CD8-positive, alpha-beta memory T cell (primary cell): Measurements from ENCODE around the gene GSPT1. TPM values are rescaled to one million over a fixed set of nuclear protein-coding genes. Genes with fewer than 3 reads are reported as not detected.
A peak's percentile ranks its signal among the peaks of the same experiment; 100 is the strongest.
"Not testable (repeated sequence)": the region's sequence is repeated elsewhere in the genome, so short reads cannot be mapped to it uniquely, and the experiment has no call there.

Experiments
- CTCF ChIA-PET: fragments of 350-600 bp; sonication (Branson Sonifier 250); formaldehyde crosslinking; loops from one replicate; lab custom pipeline; 2021; ENCODE audit warnings: antibody characterized with exemption; lab: Charles Lee
- POLR2A ChIA-PET: fragments of 350-600 bp; sonication (Branson Sonifier 250); formaldehyde crosslinking; loops from one replicate; lab custom pipeline; 2021; ENCODE audit warnings: antibody characterized with exemption; lab: Charles Lee
- DNase-seq, 5 donors: peaks; one replicate each; pipeline versions ENCODE4 v3.0.0 to v3.0.0-alpha.2; 2020 to 2022; ENCODE audit warnings: mixed read lengths in 1 of 5
- H3K27ac ChIP-seq: one replicate; pipeline ENCODE4 v1.7.0; 2013; ENCODE audit warnings: low read depth, mild to moderate bottlenecking, low read length, moderate library complexity
- H3K27me3 ChIP-seq: 2 replicates; pipeline ENCODE4 v1.7.0; 2013; ENCODE audit warnings: low read length, mild to moderate bottlenecking; ENCODE audit not compliant: insufficient read depth, poor library complexity, severe bottlenecking
- H3K36me3 ChIP-seq: 2 replicates; pipeline ENCODE4 v1.7.0; 2013; ENCODE audit warnings: mild to moderate bottlenecking, low read length, moderate library complexity; ENCODE audit not compliant: insufficient read depth
- H3K4me1 ChIP-seq: 2 replicates; pipeline ENCODE4 v1.7.0; 2013; ENCODE audit warnings: mild to moderate bottlenecking, low read length, moderate library complexity; ENCODE audit not compliant: insufficient read depth
- H3K4me3 ChIP-seq: 2 replicates; pipeline ENCODE4 v1.7.0; 2013; ENCODE audit warnings: mild to moderate bottlenecking, low read length
- H3K9me3 ChIP-seq: 2 replicates; pipeline ENCODE4 v1.7.0; 2013; ENCODE audit warnings: mild to moderate bottlenecking, low read length
- H3K27ac Mint-ChIP-seq, 8 donors: one replicate each; pipeline ENCODE4 v1.8.0; 2020 to 2021; ENCODE audit warnings: mixed read lengths in 8 of 8, mild to moderate bottlenecking in 6 of 8, inconsistent platforms in 3 of 8, moderate library complexity in 3 of 8
- H3K27me3 Mint-ChIP-seq, 2 donors: one replicate each; pipeline ENCODE4 v1.8.0; 2020 to 2021; ENCODE audit warnings: mixed read lengths in 2 of 2, mild to moderate bottlenecking in 1 of 2, moderate library complexity in 1 of 2
- H3K36me3 Mint-ChIP-seq, 3 donors: one replicate each; pipeline ENCODE4 v1.8.0; 2020 to 2021; ENCODE audit warnings: mixed read lengths in 3 of 3, inconsistent platforms in 1 of 3, mild to moderate bottlenecking in 1 of 3
- H3K4me1 Mint-ChIP-seq, 3 donors: one replicate each; pipeline ENCODE4 v1.8.0; 2020 to 2021; ENCODE audit warnings: mixed read lengths in 3 of 3, inconsistent platforms in 1 of 3, mild to moderate bottlenecking in 1 of 3
- H3K4me3 Mint-ChIP-seq, 7 donors: one replicate each; pipeline ENCODE4 v1.8.0; 2020 to 2021; ENCODE audit warnings: mixed read lengths in 7 of 7, mild to moderate bottlenecking in 6 of 7, moderate library complexity in 4 of 7, inconsistent platforms in 2 of 7
- H3K9me3 Mint-ChIP-seq, 5 donors: one replicate each; pipeline ENCODE4 v1.8.0; 2020 to 2022; ENCODE audit warnings: mixed read lengths in 5 of 5, mild to moderate bottlenecking in 3 of 5, moderate library complexity in 2 of 5, inconsistent platforms in 1 of 5
- polyA plus RNA-seq: library from polyadenylated mRNA; unstranded; fragments of 300-500 nt; fragmentation: Illumina TruSeq; gene quantifications from one replicate; pipeline ENCODE4 v1.2.3, GENCODE V29; 2021
- total RNA-seq, 2 experiments: library from RNA; stranded (reverse); gene quantifications; one replicate each; pipeline ENCODE4 v1.2.3, GENCODE V29; 2021

Gene GSPT1
- total RNA-seq: 100 to 1,000 TPM; 228 to 237 TPM
- polyA plus RNA-seq: 90.8 TPM

- peak within 1 kb of the TSS; percentile 92 to 98 (median 96) for H3K4me3 Mint-ChIP-seq
- Histone ChIP-seq H3K36me3 (no peaks in the 10 kb centered on the region), H3K9me3 (no peaks in the 10 kb centered on the region), H3K27me3 (no peaks in the 10 kb centered on the region), H3K4me1 (peaks cover 28% of the 10 kb centered on the region), H3K27ac (peak within 1 kb of the TSS; percentile 68), H3K4me3 (peak within 1 kb of the TSS; percentile 64)
- H3K4me1 Mint-ChIP-seq: peaks cover 31 to 38% (median 34%) of the 10 kb centered on the region in 3 donors
- peaks cover 0 to 7% of the 10 kb centered on the region in 2 donors for H3K27me3 Mint-ChIP-seq
- H3K36me3 Mint-ChIP-seq: peaks cover 0 to 31% (median 0%) of the 10 kb centered on the region in 3 donors
- peak within 1 kb of the TSS; percentile 96 to 99 (median 97) for H3K27ac Mint-ChIP-seq
- ChIA-PET CTCF (interaction anchor here (1.9 kb wide), 1 partner anchor 33 kb away, joined by 4 read pairs; no protein-coding TSS in a partner anchor), POLR2A (interaction anchor here (0.6 to 1.7 kb wide), 5 partner anchors 61 to 173 kb away, joined by 3 to 7 read pairs (median 6); partner anchors contain the start of genes RSL1D1, SNX29, TXNDC11 and ZC3H7A)
- DNase-seq: peak; percentile 98 to 100 (median 99)
- H3K9me3 Mint-ChIP-seq: no peaks in the 10 kb centered on the region
Measured at GRCh38 chr16:11915644-11916523, at the start of gene GSPT1. TSS of gene GSPT1 (minus strand) at chr16:11915956. CDS start at chr16:11915720, 236 bp downstream.

- no peak for DNase-seq
- no peaks in the 10 kb centered on the region for H3K9me3 Mint-ChIP-seq
- no peak within 1 kb of the TSS for H3K4me3 Mint-ChIP-seq
- H3K27me3 Mint-ChIP-seq: peaks cover 7 to 23% of the 10 kb centered on the region in 2 donors
- no peaks in the 10 kb centered on the region for H3K9me3 ChIP-seq
- peak within 1 kb of the TSS in 3 of 8 donors; percentile 33 to 51 (median 35) for H3K27ac Mint-ChIP-seq
- no peaks in the 10 kb centered on the region for H3K27me3 ChIP-seq
- H3K36me3 Mint-ChIP-seq: no peaks in the 10 kb centered on the region
- no peak within 1 kb of the TSS for H3K4me3 ChIP-seq
- H3K4me1 Mint-ChIP-seq: peaks cover 0 to 6% (median 0%) of the 10 kb centered on the region in 3 donors
- no peak within 1 kb of the TSS for H3K27ac ChIP-seq
- no peaks in the 10 kb centered on the region for H3K36me3 ChIP-seq
- ChIA-PET CTCF (interaction anchor here (1.1 to 1.6 kb wide), 3 partner anchors 103 to 556 kb away, joined by 3 to 4 read pairs (median 3); no protein-coding TSS in a partner anchor), POLR2A (interaction anchor here (0.7 kb wide), 1 partner anchor 63 kb away, joined by 4 read pairs; no protein-coding TSS in a partner anchor)
- H3K4me1 ChIP-seq: no peaks in the 10 kb centered on the region
Measured at GRCh38 chr16:11964761-11965551, 49.2 kb upstream of the GSPT1 start, which contains the start of gene TNFRSF17. TSS of gene TNFRSF17 (plus strand) at chr16:11965210. CDS start at chr16:11965325, 115 bp downstream.

- Histone ChIP-seq H3K9me3 (no peaks in the 10 kb centered on the region), H3K4me1 (no peaks in the 10 kb centered on the region), H3K36me3 (no peaks in the 10 kb centered on the region), H3K4me3 (no peak overlapping the region), H3K27ac (no peak overlapping the region), H3K27me3 (no peaks in the 10 kb centered on the region)
- POLR2A ChIA-PET: no interaction called here
- H3K4me3 Mint-ChIP-seq: no peak overlapping the region
- no peaks in the 10 kb centered on the region for H3K9me3 Mint-ChIP-seq
- DNase-seq: no peak
- CTCF ChIA-PET: interaction anchor here (1.6 kb wide), 1 partner anchor 105 kb away, joined by 4 read pairs; no protein-coding TSS in a partner anchor
- peaks cover 9 to 25% of the 10 kb centered on the region in 2 donors for H3K27me3 Mint-ChIP-seq
- H3K27ac Mint-ChIP-seq: no peak overlapping the region
- H3K4me1 Mint-ChIP-seq: peaks cover 0 to 6% (median 0%) of the 10 kb centered on the region in 3 donors
- no peaks in the 10 kb centered on the region for H3K36me3 Mint-ChIP-seq
Measured at GRCh38 chr16:11963706-11964105, 48.0 kb upstream of the GSPT1 start.

- H3K27ac Mint-ChIP-seq, H3K4me1 Mint-ChIP-seq, H3K36me3 ChIP-seq, H3K4me1 ChIP-seq, POLR2A ChIA-PET, H3K4me3 Mint-ChIP-seq, H3K4me3 ChIP-seq, H3K9me3 ChIP-seq, H3K27ac ChIP-seq, H3K9me3 Mint-ChIP-seq, DNase-seq, H3K27me3 ChIP-seq, H3K36me3 Mint-ChIP-seq: not testable (repeated sequence)
- CTCF ChIA-PET: interaction anchor here (1.6 kb wide), 1 partner anchor 105 kb away, joined by 4 read pairs; no protein-coding TSS in a partner anchor
- peaks cover 9 to 25% of the 10 kb centered on the region in 2 donors for H3K27me3 Mint-ChIP-seq
Measured at GRCh38 chr16:11962978-11963377, 47.2 kb upstream of the GSPT1 start.

- POLR2A ChIA-PET: not testable (repeated sequence)
- CTCF ChIA-PET: interaction anchor here (0.7 kb wide), 1 partner anchor 555 kb away, joined by 5 read pairs; no protein-coding TSS in a partner anchor
Measured at GRCh38 chr16:11962457-11962856, 46.7 kb upstream of the GSPT1 start.

GRCh38 chr16:11957591-11958395 lies 42.0 kb upstream of the GSPT1 start:
- no peaks in the 10 kb centered on the region for H3K27me3 ChIP-seq
- H3K9me3 ChIP-seq: no peaks in the 10 kb centered on the region
- no peaks in the 10 kb centered on the region for H3K4me1 Mint-ChIP-seq
- H3K4me3 Mint-ChIP-seq: no peak overlapping the region
- CTCF ChIA-PET: no interaction called here
- H3K4me1 ChIP-seq: no peaks in the 10 kb centered on the region
- no peaks in the 10 kb centered on the region for H3K9me3 Mint-ChIP-seq
- no peaks in the 10 kb centered on the region for H3K36me3 Mint-ChIP-seq
- no peaks in the 10 kb centered on the region for H3K36me3 ChIP-seq
- H3K27ac ChIP-seq: no peak overlapping the region
- POLR2A ChIA-PET: no interaction called here
- no peak overlapping the region for H3K27ac Mint-ChIP-seq
- H3K27me3 Mint-ChIP-seq: peaks cover 3 to 12% of the 10 kb centered on the region in 2 donors
- H3K4me3 ChIP-seq: no peak overlapping the region
- DNase-seq: no peak

More at GRCh38 chr16:11962457-11962856, 46.7 kb upstream of the GSPT1 start:
- H3K27me3 Mint-ChIP-seq: peaks cover 9 to 21% of the 10 kb centered on the region in 2 donors
- DNase-seq, H3K4me1 Mint-ChIP-seq, H3K4me3 Mint-ChIP-seq, H3K27me3 ChIP-seq, H3K36me3 ChIP-seq, H3K4me1 ChIP-seq, H3K9me3 ChIP-seq, H3K9me3 Mint-ChIP-seq, H3K36me3 Mint-ChIP-seq, H3K4me3 ChIP-seq, H3K27ac ChIP-seq: not testable (repeated sequence)
- H3K27ac Mint-ChIP-seq: peak overlapping the region in 1 of 8 donors; percentile 91

- no peaks in the 10 kb centered on the region for H3K36me3 Mint-ChIP-seq
- no peak overlapping the region for H3K4me3 Mint-ChIP-seq
- DNase-seq: no peak
- no peaks in the 10 kb centered on the region for H3K9me3 ChIP-seq
- H3K4me1 ChIP-seq: no peaks in the 10 kb centered on the region
- H3K27me3 Mint-ChIP-seq: peaks cover 3 to 9% of the 10 kb centered on the region in 2 donors
- no peak overlapping the region for H3K27ac Mint-ChIP-seq
- POLR2A ChIA-PET: no interaction called here
- no peaks in the 10 kb centered on the region for H3K9me3 Mint-ChIP-seq
- H3K4me3 ChIP-seq: no peak overlapping the region
- no peaks in the 10 kb centered on the region for H3K36me3 ChIP-seq
- H3K4me1 Mint-ChIP-seq: no peaks in the 10 kb centered on the region
- H3K27me3 ChIP-seq: no peaks in the 10 kb centered on the region
- H3K27ac ChIP-seq: no peak overlapping the region
- CTCF ChIA-PET: no interaction called here
Measured at GRCh38 chr16:11956558-11956957, 40.8 kb upstream of the GSPT1 start.
